Astrocyte (in vitro differentiated cells and primary cell): Measurements from ENCODE around the gene TMEM238L. TPM values are rescaled to one million over a fixed set of nuclear protein-coding genes. Genes with fewer than 3 reads are reported as not detected.

ENCODE experiments used
- DNase-seq: peaks from one replicate; pipeline ENCODE4 v3.0.0-alpha.2; 2010; ENCODE audit warnings: low read depth
- FAIRE-seq: peaks from 2 replicates; lab custom pipeline; 2011; peaks lifted over from hg19 to GRCh38; lab: Jason Lieb, UNC
- H2AFZ ChIP-seq: 2 replicates; pipeline ENCODE4 v1.6.0; 2012; ENCODE audit warnings: low read depth, low read length, inconsistent platforms
- H3K27ac ChIP-seq: 2 replicates; pipeline ENCODE4 v1.5.1; 2011; ENCODE audit warnings: low read depth, low read length, inconsistent platforms
- H3K27me3 ChIP-seq: 2 replicates; pipeline ENCODE4 v1.6.0; 2011; ENCODE audit warnings: low read length, inconsistent platforms; ENCODE audit not compliant: insufficient read depth
- H3K36me3 ChIP-seq: 2 replicates; pipeline ENCODE4 v1.5.1; 2011; ENCODE audit warnings: low read length, inconsistent platforms; ENCODE audit not compliant: insufficient read depth
- H3K4me1 ChIP-seq: 2 replicates; pipeline ENCODE4 v1.5.1; 2011; ENCODE audit warnings: low read length, inconsistent platforms; ENCODE audit not compliant: insufficient read depth
- H3K4me2 ChIP-seq: 2 replicates; pipeline ENCODE4 v1.6.0; 2012; ENCODE audit warnings: low read length, inconsistent platforms
- H3K4me3 ChIP-seq: 2 replicates; pipeline ENCODE4 v1.5.1; 2011; ENCODE audit warnings: low read depth, mild to moderate bottlenecking, low read length, inconsistent platforms; ENCODE audit not compliant: insufficient read depth
- H3K79me2 ChIP-seq: 2 replicates; pipeline ENCODE4 v1.6.0; 2012; ENCODE audit warnings: mild to moderate bottlenecking, low read length, inconsistent platforms; ENCODE audit not compliant: insufficient read depth
- H3K9ac ChIP-seq: 2 replicates; pipeline ENCODE4 v1.6.0; 2012; ENCODE audit warnings: mild to moderate bottlenecking, low read length, inconsistent platforms
- H3K9me3 ChIP-seq: 2 replicates; pipeline ENCODE4 v1.5.1; 2012; ENCODE audit warnings: low read depth, mild to moderate bottlenecking, low read length, inconsistent platforms; ENCODE audit not compliant: insufficient read depth
- H4K20me1 ChIP-seq: 2 replicates; pipeline ENCODE4 v1.6.0; 2012; ENCODE audit warnings: low read length, inconsistent platforms; ENCODE audit not compliant: insufficient read depth
- H3K27ac Mint-ChIP-seq: one replicate; pipeline ENCODE4 v1.8.0; 2021; ENCODE audit warnings: mild to moderate bottlenecking, mixed read lengths; ENCODE audit not compliant: unreplicated experiment
- H3K27me3 Mint-ChIP-seq: one replicate; pipeline ENCODE4 v1.8.0; 2021; ENCODE audit warnings: low read depth, mixed read lengths; ENCODE audit not compliant: unreplicated experiment
- H3K36me3 Mint-ChIP-seq: one replicate; pipeline ENCODE4 v1.8.0; 2021; ENCODE audit warnings: low read depth, mixed read lengths; ENCODE audit not compliant: unreplicated experiment
- H3K4me1 Mint-ChIP-seq: one replicate; pipeline ENCODE4 v1.8.0; 2021; ENCODE audit warnings: low read depth, mixed read lengths; ENCODE audit not compliant: unreplicated experiment
- H3K4me3 Mint-ChIP-seq: one replicate; pipeline ENCODE4 v1.8.0; 2021; ENCODE audit warnings: mild to moderate bottlenecking, moderate library complexity, mixed read lengths; ENCODE audit not compliant: unreplicated experiment
- H3K9me3 Mint-ChIP-seq: one replicate; pipeline ENCODE4 v1.8.0; 2021; ENCODE audit warnings: mild to moderate bottlenecking, mixed read lengths; ENCODE audit not compliant: unreplicated experiment
- EZH2 ChIP-seq: IDR thresholded peaks from 2 replicates; pipeline ENCODE4 v1.6.1; 2012; ENCODE audit warnings: mild to moderate bottlenecking, low read length, inconsistent platforms; ENCODE audit not compliant: insufficient read depth
- total RNA-seq: library from RNA; stranded (reverse); gene quantifications from 2 replicates; pipeline ENCODE4 v1.2.1, GENCODE V29; 2021
- TF ChIP-seq, protein P1 (sequence below): IDR thresholded peaks from 2 replicates; pipeline ENCODE4 v1.5.1; 2011; ENCODE audit warnings: low read depth, mild to moderate bottlenecking, inconsistent platforms, low read length, moderate library complexity; ENCODE audit not compliant: insufficient read depth

The TMEM238L gene
- total RNA-seq, 1 donor from 2014 or later: not detected

DNA sequence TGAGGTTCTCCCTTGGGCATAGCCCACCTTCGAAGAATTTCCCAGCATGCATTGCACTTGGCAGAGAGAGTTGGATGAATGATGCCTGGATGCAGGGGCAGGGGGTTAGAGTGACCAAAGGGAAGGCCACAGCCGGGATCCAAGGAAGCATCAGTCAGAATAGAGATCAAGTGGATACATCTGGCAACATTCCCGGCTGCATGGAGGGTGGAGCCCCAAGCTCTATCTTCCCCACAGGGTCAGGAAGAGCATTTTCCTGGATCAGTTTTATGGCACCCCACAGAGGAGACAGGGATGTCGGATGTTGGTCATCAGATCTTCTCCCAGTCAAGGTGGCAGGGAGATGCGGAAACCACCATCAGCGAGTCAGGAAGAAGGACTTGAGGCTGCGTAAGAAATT is 21.0 kb upstream of the TMEM238L start:
- Histone ChIP-seq H3K36me3 (no peaks in the 10 kb centered on the region), H3K4me3 (no peak overlapping the region), H2AFZ (no peak overlapping the region), H3K79me2 (no peaks in the 10 kb centered on the region), H3K9ac (no peak overlapping the region), H3K27ac (no peak overlapping the region), H3K4me2 (no peak overlapping the region), H3K27me3 (no peaks in the 10 kb centered on the region), H3K4me1 (no peaks in the 10 kb centered on the region), H3K9me3 (no peaks in the 10 kb centered on the region), H4K20me1 (no peaks in the 10 kb centered on the region)
- Mint-ChIP-seq H3K9me3 (peaks cover 3% of the 10 kb centered on the region), H3K27me3 (peaks cover 14% of the 10 kb centered on the region), H3K4me3 (no peak overlapping the region), H3K36me3 (no peaks in the 10 kb centered on the region), H3K4me1 (no peaks in the 10 kb centered on the region), H3K27ac (no peak overlapping the region)
- no peak for TF ChIP-seq EZH2
- TF ChIP-seq, protein P1, sequence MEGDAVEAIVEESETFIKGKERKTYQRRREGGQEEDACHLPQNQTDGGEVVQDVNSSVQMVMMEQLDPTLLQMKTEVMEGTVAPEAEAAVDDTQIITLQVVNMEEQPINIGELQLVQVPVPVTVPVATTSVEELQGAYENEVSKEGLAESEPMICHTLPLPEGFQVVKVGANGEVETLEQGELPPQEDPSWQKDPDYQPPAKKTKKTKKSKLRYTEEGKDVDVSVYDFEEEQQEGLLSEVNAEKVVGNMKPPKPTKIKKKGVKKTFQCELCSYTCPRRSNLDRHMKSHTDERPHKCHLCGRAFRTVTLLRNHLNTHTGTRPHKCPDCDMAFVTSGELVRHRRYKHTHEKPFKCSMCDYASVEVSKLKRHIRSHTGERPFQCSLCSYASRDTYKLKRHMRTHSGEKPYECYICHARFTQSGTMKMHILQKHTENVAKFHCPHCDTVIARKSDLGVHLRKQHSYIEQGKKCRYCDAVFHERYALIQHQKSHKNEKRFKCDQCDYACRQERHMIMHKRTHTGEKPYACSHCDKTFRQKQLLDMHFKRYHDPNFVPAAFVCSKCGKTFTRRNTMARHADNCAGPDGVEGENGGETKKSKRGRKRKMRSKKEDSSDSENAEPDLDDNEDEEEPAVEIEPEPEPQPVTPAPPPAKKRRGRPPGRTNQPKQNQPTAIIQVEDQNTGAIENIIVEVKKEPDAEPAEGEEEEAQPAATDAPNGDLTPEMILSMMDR: no peak
- no peak for DNase-seq
- FAIRE-seq: no peak

DNA sequence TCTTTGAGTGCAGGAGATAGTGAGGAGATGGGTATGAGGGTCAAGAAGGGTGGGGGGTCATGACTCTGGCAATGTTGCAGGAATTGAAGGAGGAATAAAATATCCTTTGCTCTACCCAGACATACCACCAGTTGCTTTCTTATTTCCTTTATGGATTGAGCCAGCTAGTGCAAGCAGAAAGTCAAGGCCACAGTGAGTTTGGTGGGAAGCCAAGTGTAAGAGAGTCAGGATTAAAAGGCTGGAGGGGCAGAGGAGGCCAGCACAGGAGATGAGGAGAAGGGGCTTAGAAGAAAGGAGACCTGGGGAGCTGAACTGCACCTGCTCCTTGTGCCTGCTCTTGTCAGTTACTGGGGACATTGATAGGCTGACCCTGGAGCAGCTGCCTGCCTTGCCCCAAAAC is 17.9 kb upstream of the TMEM238L start:
- Mint-ChIP-seq H3K4me1 (no peaks in the 10 kb centered on the region), H3K27ac (no peak overlapping the region), H3K27me3 (peaks cover 22% of the 10 kb centered on the region), H3K9me3 (peaks cover 7% of the 10 kb centered on the region), H3K4me3 (no peak overlapping the region), H3K36me3 (no peaks in the 10 kb centered on the region)
- Histone ChIP-seq H3K4me1 (no peaks in the 10 kb centered on the region), H3K4me2 (no peak overlapping the region), H2AFZ (no peak overlapping the region), H3K9me3 (no peaks in the 10 kb centered on the region), H3K27ac (no peak overlapping the region), H3K9ac (no peak overlapping the region), H3K4me3 (no peak overlapping the region), H3K27me3 (no peaks in the 10 kb centered on the region), H4K20me1 (no peaks in the 10 kb centered on the region), H3K36me3 (no peaks in the 10 kb centered on the region), H3K79me2 (no peaks in the 10 kb centered on the region)
- TF ChIP-seq, protein P1: no peak
- TF ChIP-seq EZH2: no peak
- FAIRE-seq (no peak), DNase-seq (no peak)

DNA sequence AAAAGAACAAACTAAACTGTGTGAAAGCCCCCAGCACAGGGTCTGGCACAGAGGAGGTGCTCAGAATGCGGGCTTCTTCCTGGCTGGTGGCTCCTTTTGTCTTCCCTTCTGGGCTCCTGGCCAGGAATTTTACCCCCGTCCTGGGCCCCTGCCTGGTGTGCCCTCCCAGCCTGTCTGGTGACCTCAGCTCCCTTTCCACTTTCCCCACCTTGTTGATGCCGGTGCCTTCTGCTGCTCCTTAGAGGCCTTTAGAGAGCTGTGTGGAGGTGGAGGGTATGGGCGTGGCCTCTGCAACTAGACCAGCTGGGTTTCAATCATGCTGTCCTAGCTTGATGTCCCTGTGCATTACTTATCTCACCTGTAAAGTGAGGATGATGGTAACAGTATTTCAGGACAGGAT is 17.2 kb upstream of the TMEM238L start:
- Mint-ChIP-seq H3K36me3 (no peaks in the 10 kb centered on the region), H3K9me3 (peaks cover 7% of the 10 kb centered on the region), H3K4me1 (no peaks in the 10 kb centered on the region), H3K4me3 (no peak overlapping the region), H3K27me3 (peaks cover 22% of the 10 kb centered on the region), H3K27ac (no peak overlapping the region)
- TF ChIP-seq EZH2: no peak
- TF ChIP-seq, protein P1: no peak
- Histone ChIP-seq H3K9me3 (no peaks in the 10 kb centered on the region), H3K4me1 (no peaks in the 10 kb centered on the region), H4K20me1 (no peaks in the 10 kb centered on the region), H3K27me3 (no peaks in the 10 kb centered on the region), H3K4me2 (no peak overlapping the region), H2AFZ (no peak overlapping the region), H3K9ac (no peak overlapping the region), H3K36me3 (no peaks in the 10 kb centered on the region), H3K79me2 (no peaks in the 10 kb centered on the region), H3K27ac (no peak overlapping the region), H3K4me3 (no peak overlapping the region)
- FAIRE-seq (no peak), DNase-seq (no peak)
